Measurements from ENCODE around the gene NFX1. TPM values are rescaled to one million over a fixed set of nuclear protein-coding genes. Genes with fewer than 3 reads are reported as not detected.
A peak's percentile ranks its signal among the peaks of the same experiment; 100 is the strongest.
"Not testable (repeated sequence)": the region's sequence is repeated elsewhere in the genome, so short reads cannot be mapped to it uniquely, and the experiment has no call there.

The NFX1 gene
- total RNA-seq, 1 donor from 2014 or later = 27.8 TPM

- H3K36me3 Mint-ChIP-seq (ENCODE audit: low read depth, unreplicated experiment) = no peaks in the 10 kb centered on the region
- no peaks in the 10 kb centered on the region for H3K27me3 ChIP-seq (ENCODE audit: insufficient read depth, low read length)
- DNase-seq (ENCODE audit: low read depth) (no peak), FAIRE-seq (no peak)
- H3K36me3 ChIP-seq (ENCODE audit: insufficient read depth, low read length) = no peaks in the 10 kb centered on the region
- no peak overlapping the region for H3K4me2 ChIP-seq (ENCODE audit: low read length)
- TF ChIP-seq EZH2 (IDR thresholded peaks at IDR 0.05; ENCODE audit: insufficient read depth, low read length) = no peak
- TF ChIP-seq, protein P1, sequence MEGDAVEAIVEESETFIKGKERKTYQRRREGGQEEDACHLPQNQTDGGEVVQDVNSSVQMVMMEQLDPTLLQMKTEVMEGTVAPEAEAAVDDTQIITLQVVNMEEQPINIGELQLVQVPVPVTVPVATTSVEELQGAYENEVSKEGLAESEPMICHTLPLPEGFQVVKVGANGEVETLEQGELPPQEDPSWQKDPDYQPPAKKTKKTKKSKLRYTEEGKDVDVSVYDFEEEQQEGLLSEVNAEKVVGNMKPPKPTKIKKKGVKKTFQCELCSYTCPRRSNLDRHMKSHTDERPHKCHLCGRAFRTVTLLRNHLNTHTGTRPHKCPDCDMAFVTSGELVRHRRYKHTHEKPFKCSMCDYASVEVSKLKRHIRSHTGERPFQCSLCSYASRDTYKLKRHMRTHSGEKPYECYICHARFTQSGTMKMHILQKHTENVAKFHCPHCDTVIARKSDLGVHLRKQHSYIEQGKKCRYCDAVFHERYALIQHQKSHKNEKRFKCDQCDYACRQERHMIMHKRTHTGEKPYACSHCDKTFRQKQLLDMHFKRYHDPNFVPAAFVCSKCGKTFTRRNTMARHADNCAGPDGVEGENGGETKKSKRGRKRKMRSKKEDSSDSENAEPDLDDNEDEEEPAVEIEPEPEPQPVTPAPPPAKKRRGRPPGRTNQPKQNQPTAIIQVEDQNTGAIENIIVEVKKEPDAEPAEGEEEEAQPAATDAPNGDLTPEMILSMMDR (IDR thresholded peaks at IDR 0.05; ENCODE audit: insufficient read depth, low read depth, low read length) = no peak
- no peaks in the 10 kb centered on the region for H3K9me3 Mint-ChIP-seq (ENCODE audit: unreplicated experiment)
- no peaks in the 10 kb centered on the region for H3K27me3 Mint-ChIP-seq (ENCODE audit: low read depth, unreplicated experiment)
- H3K4me3 Mint-ChIP-seq (ENCODE audit: unreplicated experiment) = no peak overlapping the region
- H3K4me1 Mint-ChIP-seq (ENCODE audit: low read depth, unreplicated experiment) = peaks cover 3% of the 10 kb centered on the region
- no peaks in the 10 kb centered on the region for H3K79me2 ChIP-seq (ENCODE audit: insufficient read depth, low read length)
- H3K27ac ChIP-seq (ENCODE audit: low read depth, low read length) = no peak overlapping the region
- H3K4me1 ChIP-seq (ENCODE audit: insufficient read depth, low read length) = no peaks in the 10 kb centered on the region
- no peak overlapping the region for H3K9ac ChIP-seq (ENCODE audit: low read length)
- H4K20me1 ChIP-seq (ENCODE audit: insufficient read depth, low read length) = no peaks in the 10 kb centered on the region
- H3K27ac Mint-ChIP-seq (ENCODE audit: unreplicated experiment) = peak overlapping the region; percentile 84
- H3K9me3 ChIP-seq (ENCODE audit: insufficient read depth, low read depth, low read length) = no peaks in the 10 kb centered on the region
- no peak overlapping the region for H3K4me3 ChIP-seq (ENCODE audit: insufficient read depth, low read depth, low read length)
- H2AFZ ChIP-seq (ENCODE audit: low read depth, low read length) = peak overlapping the region; percentile 34
Measured at GRCh38 chr9:33381231-33381791, 91.0 kb downstream of the NFX1 start.

DNA sequence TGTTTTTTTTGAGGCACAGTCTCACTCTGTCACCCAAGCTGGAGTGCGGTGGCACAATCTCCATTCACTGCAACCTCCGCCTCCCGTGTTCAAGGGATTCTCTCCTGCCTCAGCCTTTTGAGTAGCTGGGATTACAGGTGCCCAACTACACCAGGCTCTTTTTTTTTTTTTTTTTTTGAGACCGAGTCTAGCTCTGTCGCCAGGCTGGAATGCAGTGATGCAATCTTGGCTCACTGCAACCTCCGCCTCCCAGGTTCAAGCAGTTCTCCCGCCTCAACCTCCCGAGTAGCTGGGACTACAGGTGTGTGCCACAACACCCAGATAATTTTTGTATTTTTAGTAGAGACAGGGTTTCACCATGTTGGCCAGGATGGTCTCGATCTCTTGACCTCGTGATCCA lies 92.1 kb downstream of the NFX1 start:
- not testable (repeated sequence) for H3K36me3 ChIP-seq (ENCODE audit: insufficient read depth, low read length); H3K9me3 Mint-ChIP-seq (ENCODE audit: unreplicated experiment); H3K9me3 ChIP-seq (ENCODE audit: insufficient read depth, low read depth, low read length); H2AFZ ChIP-seq (ENCODE audit: low read depth, low read length); FAIRE-seq; H3K4me3 ChIP-seq (ENCODE audit: insufficient read depth, low read depth, low read length); H3K4me3 Mint-ChIP-seq (ENCODE audit: unreplicated experiment); H3K9ac ChIP-seq (ENCODE audit: low read length); H3K36me3 Mint-ChIP-seq (ENCODE audit: low read depth, unreplicated experiment); DNase-seq (ENCODE audit: low read depth); H3K4me1 ChIP-seq (ENCODE audit: insufficient read depth, low read length); H3K27me3 ChIP-seq (ENCODE audit: insufficient read depth, low read length); H3K27ac ChIP-seq (ENCODE audit: low read depth, low read length); H3K4me2 ChIP-seq (ENCODE audit: low read length); H3K79me2 ChIP-seq (ENCODE audit: insufficient read depth, low read length); H4K20me1 ChIP-seq (ENCODE audit: insufficient read depth, low read length); H3K27me3 Mint-ChIP-seq (ENCODE audit: low read depth, unreplicated experiment); H3K4me1 Mint-ChIP-seq (ENCODE audit: low read depth, unreplicated experiment)
- peak overlapping the region; percentile 47 for H3K27ac Mint-ChIP-seq (ENCODE audit: unreplicated experiment)

- not testable (repeated sequence) for DNase-seq (ENCODE audit: low read depth); H3K27ac ChIP-seq (ENCODE audit: low read depth, low read length); H3K9me3 ChIP-seq (ENCODE audit: insufficient read depth, low read depth, low read length); H3K79me2 ChIP-seq (ENCODE audit: insufficient read depth, low read length); H3K4me1 ChIP-seq (ENCODE audit: insufficient read depth, low read length); H3K36me3 Mint-ChIP-seq (ENCODE audit: low read depth, unreplicated experiment); H3K4me2 ChIP-seq (ENCODE audit: low read length); H3K9ac ChIP-seq (ENCODE audit: low read length); H2AFZ ChIP-seq (ENCODE audit: low read depth, low read length); H3K36me3 ChIP-seq (ENCODE audit: insufficient read depth, low read length); H3K4me1 Mint-ChIP-seq (ENCODE audit: low read depth, unreplicated experiment); H3K4me3 ChIP-seq (ENCODE audit: insufficient read depth, low read depth, low read length); H4K20me1 ChIP-seq (ENCODE audit: insufficient read depth, low read length); FAIRE-seq; H3K9me3 Mint-ChIP-seq (ENCODE audit: unreplicated experiment); H3K27me3 ChIP-seq (ENCODE audit: insufficient read depth, low read length); H3K4me3 Mint-ChIP-seq (ENCODE audit: unreplicated experiment); H3K27me3 Mint-ChIP-seq (ENCODE audit: low read depth, unreplicated experiment); H3K27ac Mint-ChIP-seq (ENCODE audit: unreplicated experiment)
Measured at GRCh38 chr9:33383396-33383795, 93.1 kb downstream of the NFX1 start.

DNA sequence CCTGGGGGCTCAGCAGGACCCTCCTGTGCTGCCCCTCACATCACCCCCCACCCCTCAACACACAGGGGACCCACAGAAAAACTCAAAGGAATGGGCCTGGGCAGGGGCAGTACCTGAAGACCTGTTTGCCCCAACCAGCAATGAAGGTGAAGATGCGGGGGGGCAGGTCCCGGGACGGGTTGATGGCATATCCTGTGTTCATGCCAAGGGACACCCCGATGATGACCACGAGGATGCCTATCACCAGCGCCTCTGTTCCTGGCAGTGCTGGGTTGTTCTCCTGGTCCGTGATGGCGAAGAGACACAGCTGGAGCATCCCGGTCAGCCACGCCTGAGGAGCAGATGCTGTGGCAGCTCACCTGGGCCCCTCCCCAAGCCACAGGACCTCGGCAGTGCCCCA lies 95.2 kb downstream of the NFX1 start:
- H3K27ac ChIP-seq (ENCODE audit: low read depth, low read length); H3K9me3 Mint-ChIP-seq (ENCODE audit: unreplicated experiment); H3K27ac Mint-ChIP-seq (ENCODE audit: unreplicated experiment); H3K36me3 Mint-ChIP-seq (ENCODE audit: low read depth, unreplicated experiment); H3K36me3 ChIP-seq (ENCODE audit: insufficient read depth, low read length); H3K4me3 ChIP-seq (ENCODE audit: insufficient read depth, low read depth, low read length); H3K79me2 ChIP-seq (ENCODE audit: insufficient read depth, low read length); H3K4me1 Mint-ChIP-seq (ENCODE audit: low read depth, unreplicated experiment); H3K27me3 ChIP-seq (ENCODE audit: insufficient read depth, low read length); H3K4me2 ChIP-seq (ENCODE audit: low read length); H3K4me3 Mint-ChIP-seq (ENCODE audit: unreplicated experiment); DNase-seq (ENCODE audit: low read depth); H3K4me1 ChIP-seq (ENCODE audit: insufficient read depth, low read length); H2AFZ ChIP-seq (ENCODE audit: low read depth, low read length); H3K9me3 ChIP-seq (ENCODE audit: insufficient read depth, low read depth, low read length); FAIRE-seq; H4K20me1 ChIP-seq (ENCODE audit: insufficient read depth, low read length); H3K9ac ChIP-seq (ENCODE audit: low read length): not testable (repeated sequence)
- H3K27me3 Mint-ChIP-seq (ENCODE audit: low read depth, unreplicated experiment) = peaks cover 12% of the 10 kb centered on the region

DNA sequence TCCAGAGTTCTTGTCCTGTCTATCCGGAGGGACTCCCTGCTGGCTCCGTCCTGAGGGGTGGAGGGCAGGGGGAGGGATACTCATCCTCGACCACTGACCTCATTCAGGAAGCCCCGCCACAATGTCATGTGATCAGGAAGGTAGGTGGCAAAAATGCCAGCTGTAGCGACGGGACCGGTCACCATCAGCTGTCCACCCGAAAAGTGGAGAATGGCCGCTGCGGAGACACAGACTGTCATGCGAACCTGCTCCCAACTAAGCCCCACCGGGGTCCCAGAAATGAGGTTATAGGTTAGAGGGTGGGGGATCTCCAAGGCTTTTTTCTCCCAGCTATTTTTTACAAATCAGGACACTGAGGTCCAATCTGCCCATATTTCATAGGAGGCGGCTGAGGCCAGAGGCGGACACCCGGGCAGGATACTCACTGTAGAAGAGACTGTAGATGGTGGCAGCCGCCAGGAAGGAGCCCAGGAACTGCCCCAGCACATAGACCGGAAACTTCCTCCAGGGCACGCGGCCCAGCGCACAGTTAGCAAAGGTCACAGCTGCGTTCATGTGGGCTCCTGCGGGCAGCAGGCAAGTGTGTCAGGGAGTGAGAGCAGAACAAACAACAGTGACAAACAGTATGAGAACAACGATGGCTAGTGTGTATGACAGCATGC lies 95.8 kb downstream of the NFX1 start:
- peaks cover 12% of the 10 kb centered on the region for H3K27me3 Mint-ChIP-seq (ENCODE audit: low read depth, unreplicated experiment)

More for the DNA sequence above, 95.8 kb downstream of the NFX1 start:
- H2AFZ ChIP-seq (ENCODE audit: low read depth, low read length); H3K9ac ChIP-seq (ENCODE audit: low read length); H3K4me3 Mint-ChIP-seq (ENCODE audit: unreplicated experiment); H3K4me3 ChIP-seq (ENCODE audit: insufficient read depth, low read depth, low read length); H3K4me2 ChIP-seq (ENCODE audit: low read length); H4K20me1 ChIP-seq (ENCODE audit: insufficient read depth, low read length); DNase-seq (ENCODE audit: low read depth); H3K4me1 ChIP-seq (ENCODE audit: insufficient read depth, low read length); FAIRE-seq; H3K36me3 Mint-ChIP-seq (ENCODE audit: low read depth, unreplicated experiment); H3K4me1 Mint-ChIP-seq (ENCODE audit: low read depth, unreplicated experiment); H3K27ac ChIP-seq (ENCODE audit: low read depth, low read length); H3K79me2 ChIP-seq (ENCODE audit: insufficient read depth, low read length); H3K27ac Mint-ChIP-seq (ENCODE audit: unreplicated experiment); H3K27me3 ChIP-seq (ENCODE audit: insufficient read depth, low read length); H3K36me3 ChIP-seq (ENCODE audit: insufficient read depth, low read length); H3K9me3 Mint-ChIP-seq (ENCODE audit: unreplicated experiment); H3K9me3 ChIP-seq (ENCODE audit: insufficient read depth, low read depth, low read length): not testable (repeated sequence)
